NCI-H82 treated with DMSO at 0.1 percent for 48 hours (cell line): ENCODE measurements around the gene DSG3.

ENCODE experiments used
- DNase-seq: peaks from one replicate; lab custom pipeline; 2025; ENCODE audit not compliant: unreplicated experiment; lab: John Stamatoyannopoulos, UW

DSG3 gene

DNA sequence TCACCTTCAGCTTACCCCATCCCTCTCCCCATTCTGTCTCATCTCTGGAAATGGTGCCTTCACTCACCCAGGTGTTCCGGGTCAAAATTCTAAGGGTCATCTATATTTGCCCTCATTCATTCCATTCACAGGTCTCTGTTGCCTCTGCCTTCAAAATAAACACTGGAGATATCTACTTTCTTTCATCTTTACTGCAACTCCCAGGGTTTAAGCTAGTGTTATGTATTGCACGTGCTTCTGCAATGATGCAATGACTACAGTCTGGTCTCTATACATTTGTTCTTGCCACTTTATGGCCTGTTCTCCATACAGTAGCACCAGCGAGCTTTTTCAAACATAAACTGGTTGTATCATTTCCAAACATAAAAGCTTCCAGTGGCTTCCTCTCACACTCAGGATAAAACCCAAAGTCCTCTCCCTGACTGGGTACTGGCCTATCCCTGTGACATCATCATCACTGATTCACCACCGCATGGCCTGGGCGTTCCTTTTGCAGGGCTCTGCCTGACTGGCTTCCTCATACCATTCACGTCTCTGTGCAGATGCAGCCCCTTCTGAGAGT is 64.7 kb downstream of the DSG3 start:
- no peak for DNase-seq

DNA sequence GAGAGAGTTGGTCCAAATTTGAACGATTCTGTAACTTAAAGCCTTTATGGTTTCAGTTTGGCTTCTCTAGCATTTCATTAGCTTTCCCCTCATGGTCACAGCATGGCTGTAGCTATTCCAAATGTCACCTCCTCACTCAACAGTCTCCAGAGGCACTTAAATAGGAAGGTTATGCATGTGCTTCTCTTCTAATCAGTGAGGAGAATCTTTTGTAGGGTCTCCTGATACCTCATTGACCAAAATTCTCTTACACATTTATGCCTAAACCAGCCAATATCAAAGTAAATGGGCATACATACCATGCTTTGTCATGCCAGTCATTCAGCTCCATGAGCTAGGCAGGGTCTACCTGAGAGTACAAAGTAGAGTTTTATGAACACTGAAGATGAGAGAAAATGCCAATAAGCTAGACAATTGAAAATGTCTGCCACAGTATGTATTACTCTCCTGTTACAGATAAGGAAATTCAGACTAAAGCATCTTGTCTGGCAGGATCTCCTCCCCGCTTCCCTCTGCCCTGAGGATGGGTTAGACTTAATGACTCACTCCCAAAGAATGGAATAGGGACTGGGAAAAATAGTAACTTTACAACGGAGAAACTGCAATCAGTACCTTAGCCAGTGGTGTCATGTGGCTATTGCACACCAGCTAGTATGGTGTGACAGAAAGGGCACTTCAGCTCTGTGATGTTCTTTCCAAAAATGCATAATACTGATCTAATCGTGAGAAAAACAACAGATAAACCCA is 65.8 kb downstream of the DSG3 start:
- DNase-seq = no peak

- no peak for DNase-seq
Observed at GRCh38 chr18:31516437-31516836, 68.9 kb downstream of the DSG3 start.

DNA sequence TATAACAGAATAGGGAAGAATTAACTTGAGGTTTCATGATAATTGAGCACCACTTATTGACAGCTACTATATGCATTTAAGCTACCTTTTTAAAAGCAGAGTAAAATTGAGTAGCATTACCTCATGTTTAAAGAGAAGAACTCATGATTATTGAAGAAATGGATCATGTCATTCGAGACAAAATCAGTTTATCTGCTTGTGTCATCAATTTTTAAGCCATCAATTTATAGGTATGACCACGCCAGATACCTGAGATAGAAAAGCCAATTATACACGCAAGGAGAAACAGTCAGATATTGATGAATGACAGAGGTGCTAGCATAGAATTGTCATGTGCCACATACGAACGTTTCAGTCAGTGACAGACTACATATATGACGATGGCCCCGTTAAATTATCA is 78.8 kb downstream of the DSG3 start:
- no peak for DNase-seq
